GM21447 (cell line): ENCODE measurements around the gene ZNRF3.
"Not testable (repeated sequence)": the region's sequence is repeated elsewhere in the genome, so short reads cannot be mapped to it uniquely, and the experiment has no call there.

Experiments used
- ATAC-seq: cut with Tn5 transposase; IDR thresholded peaks from one replicate; pipeline ENCODE4 v1.9.1; 2021; ENCODE audit not compliant: unreplicated experiment

ZNRF3 gene

GRCh38 chr22:29080106-29080975 lies 197.0 kb downstream of the ZNRF3 start:
- no peak for ATAC-seq

- ATAC-seq, result no peak
Observed at GRCh38 chr22:29081517-29082236, 198.3 kb downstream of the ZNRF3 start.

- no peak for ATAC-seq
Observed at GRCh38 chr22:29082826-29083545, 199.6 kb downstream of the ZNRF3 start.

DNA sequence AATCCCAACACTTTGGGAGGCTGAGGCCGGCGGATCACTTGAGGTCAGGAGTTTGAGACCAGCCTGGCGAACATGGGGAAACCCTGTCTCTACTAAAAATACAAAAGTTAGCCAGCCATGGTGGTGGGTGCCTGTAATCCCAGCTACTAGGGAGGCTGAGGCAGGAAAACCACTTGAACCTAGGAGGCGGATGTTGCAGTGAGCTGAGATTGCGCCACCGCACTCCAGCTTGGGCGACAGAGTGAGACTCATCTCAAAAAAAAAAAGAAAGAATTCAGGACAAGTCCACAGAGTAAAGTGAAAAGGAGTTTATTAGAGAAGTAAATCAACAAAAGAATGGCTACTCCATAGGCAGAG lies 200.2 kb downstream of the ZNRF3 start:
- ATAC-seq, result not testable (repeated sequence)

- ATAC-seq, result no peak
Observed at GRCh38 chr22:29083933-29084591, 200.7 kb downstream of the ZNRF3 start.

GRCh38 chr22:29087012-29087411 lies 203.6 kb downstream of the ZNRF3 start:
- no peak for ATAC-seq

GRCh38 chr22:29088809-29089208 lies 205.4 kb downstream of the ZNRF3 start:
- no peak for ATAC-seq

DNA sequence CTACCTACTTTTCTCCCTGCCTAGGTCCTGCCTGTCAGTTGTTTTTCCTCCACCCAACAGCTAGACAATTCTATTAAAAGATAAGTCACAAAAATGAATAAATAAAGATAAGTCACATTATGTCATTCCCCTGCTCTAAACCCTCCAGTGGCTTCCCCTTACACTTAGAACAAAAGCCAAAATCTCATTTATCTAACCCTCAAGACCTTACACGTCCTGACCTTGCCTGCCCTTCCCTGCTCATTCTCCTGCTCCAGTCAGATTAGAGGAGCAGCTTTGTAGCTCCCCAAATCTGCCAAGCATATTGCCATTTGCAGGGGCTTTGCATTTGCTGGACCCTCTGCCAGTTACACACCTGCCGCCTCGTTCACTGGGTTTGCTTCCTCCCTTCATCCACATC lies 206.1 kb downstream of the ZNRF3 start:
- ATAC-seq, result no peak

DNA sequence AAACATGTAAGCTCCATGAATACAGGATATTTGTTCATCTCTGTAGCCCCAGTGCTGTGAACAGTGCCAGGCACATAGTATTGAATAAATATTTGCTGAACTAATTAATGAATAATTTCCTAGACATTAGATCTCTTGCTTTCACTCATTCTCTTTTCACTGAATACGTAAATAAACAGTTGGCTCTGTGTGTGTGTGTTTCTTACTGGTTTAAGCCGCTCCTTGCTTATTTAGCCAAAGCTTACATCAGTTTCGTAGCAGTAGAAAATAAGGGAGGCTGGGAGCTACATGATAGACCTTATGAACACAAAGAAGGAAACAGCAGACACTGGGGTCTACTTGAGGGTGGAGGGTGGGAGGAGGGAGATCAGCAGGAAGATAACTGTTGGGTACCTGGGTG lies 206.7 kb downstream of the ZNRF3 start:
- no peak for ATAC-seq

GRCh38 chr22:29092243-29092642 lies 208.9 kb downstream of the ZNRF3 start:
- no peak for ATAC-seq

GRCh38 chr22:29093030-29093429 lies 209.7 kb downstream of the ZNRF3 start:
- ATAC-seq, result no peak

- no peak for ATAC-seq
Observed at GRCh38 chr22:29093501-29094300, 210.3 kb downstream of the ZNRF3 start.

DNA sequence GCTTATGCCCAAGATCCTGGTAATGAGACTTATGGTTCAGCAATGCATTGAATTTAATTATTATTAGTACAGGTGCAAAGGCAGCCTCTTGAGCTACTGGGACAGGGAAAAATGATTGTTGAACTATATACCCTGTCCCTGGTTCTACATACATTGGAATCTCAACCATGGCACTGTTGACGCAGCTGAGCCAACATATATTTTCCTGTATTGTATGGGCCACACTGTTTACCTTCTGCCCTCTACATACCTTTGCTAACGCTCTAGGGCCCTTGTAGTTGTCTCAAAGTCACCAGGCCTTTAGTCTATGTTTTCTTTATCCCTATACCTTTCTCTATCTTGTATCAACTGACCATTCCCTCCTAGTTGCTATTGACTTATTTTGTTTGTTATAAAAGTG lies 212.1 kb downstream of the ZNRF3 start:
- ATAC-seq, result no peak

DNA sequence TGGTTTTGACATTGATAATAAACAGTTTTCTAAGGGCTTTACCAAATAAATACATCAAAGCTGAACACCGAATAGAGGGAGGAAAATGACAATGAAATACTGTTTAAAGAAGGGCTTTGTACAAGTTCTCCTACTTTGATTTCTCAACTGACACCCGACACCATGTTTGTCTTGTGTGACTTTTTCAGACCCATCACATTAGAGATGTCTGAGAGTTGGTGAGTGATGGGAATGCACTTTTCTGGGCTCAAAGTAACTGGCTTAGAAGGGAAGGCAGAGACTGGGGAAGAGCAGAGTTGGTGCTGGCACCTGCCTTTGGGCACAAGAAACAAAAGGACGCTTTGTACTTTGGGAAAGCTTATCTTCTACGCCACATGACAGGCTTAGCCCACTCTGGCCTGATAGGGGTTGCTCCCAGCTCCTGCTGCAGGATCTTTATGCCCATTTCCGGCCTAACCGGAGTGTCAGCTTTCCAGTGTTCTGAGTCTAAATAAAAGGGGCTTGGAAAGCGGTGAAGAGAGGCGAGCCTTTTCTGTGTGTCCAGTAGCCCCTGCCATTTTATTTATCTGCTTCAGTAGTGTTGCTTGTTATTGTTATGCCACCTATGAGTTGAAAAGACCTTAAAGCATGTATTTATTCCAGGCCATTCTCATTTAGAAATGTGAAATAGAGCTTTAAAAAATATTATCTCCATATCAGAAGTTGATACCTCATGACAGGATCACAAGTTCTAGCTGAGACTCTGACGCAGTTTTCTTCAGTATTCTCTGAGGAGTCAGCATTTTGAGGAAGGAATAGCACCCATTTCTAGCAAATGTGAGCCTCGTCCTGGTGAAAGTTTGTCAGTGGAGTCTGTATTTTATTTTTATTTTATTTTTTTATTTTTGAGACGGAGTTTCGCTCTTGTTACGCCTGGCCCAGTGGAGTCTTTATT lies 213.6 kb downstream of the ZNRF3 start:
- no peak for ATAC-seq

GRCh38 chr22:29098296-29098695 lies 214.9 kb downstream of the ZNRF3 start:
- no peak for ATAC-seq

DNA sequence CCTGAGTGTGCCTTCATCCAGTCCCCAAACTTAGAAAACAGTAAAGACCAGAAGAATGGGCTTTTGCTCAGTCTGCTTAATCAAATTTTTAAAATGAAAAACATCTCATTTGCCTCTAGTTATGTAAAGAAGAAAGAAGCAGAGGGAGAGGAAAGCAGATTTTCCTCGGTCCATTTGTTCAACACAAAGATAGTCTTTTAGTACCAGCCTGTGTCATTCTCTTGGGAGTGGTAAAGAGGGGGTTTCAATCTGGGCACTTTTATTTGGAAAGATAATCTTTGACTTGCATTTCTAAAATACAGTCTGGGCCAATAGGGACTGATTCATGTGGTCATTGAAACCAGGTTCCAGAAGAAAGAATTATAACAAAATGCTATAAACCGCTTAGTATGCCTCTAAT lies 218.9 kb downstream of the ZNRF3 start:
- ATAC-seq, result no peak

DNA sequence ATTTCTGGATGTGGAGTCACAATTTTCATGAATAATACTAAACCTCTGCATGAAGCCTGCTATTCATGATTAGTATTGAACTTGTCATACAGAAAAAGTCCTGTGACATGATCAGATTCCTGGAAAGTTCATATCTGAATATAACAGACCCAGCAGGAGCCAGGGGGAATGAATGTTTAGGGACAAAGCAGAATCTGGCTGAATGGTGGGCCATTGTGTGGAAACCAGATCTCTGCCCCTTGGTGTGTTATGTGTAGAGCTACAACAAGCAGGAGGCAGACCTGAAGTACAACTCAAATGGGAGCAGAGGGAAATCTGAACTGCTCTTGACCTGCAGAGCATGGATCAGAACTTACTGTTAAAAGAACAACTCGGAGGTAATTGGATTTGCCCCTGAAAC lies 219.7 kb downstream of the ZNRF3 start:
- no peak for ATAC-seq

DNA sequence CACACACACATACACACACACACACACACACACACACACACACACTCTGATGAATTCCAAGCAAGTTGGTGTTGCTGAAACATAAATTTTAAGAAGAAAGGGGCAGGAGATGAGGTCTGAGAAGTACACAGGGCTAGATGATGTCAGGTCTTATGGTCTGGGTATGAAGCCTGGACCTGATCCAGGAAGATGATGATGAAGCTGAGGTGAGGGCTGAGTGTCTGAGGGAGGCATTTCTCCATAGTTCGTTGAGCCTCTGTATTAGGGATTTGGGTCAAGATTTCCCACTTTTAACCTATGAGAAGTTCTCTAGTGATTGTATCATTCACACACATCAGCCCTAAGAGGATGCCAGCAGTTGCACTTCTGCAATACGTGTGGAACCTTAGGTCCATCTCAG lies 222.1 kb downstream of the ZNRF3 start:
- no peak for ATAC-seq

DNA sequence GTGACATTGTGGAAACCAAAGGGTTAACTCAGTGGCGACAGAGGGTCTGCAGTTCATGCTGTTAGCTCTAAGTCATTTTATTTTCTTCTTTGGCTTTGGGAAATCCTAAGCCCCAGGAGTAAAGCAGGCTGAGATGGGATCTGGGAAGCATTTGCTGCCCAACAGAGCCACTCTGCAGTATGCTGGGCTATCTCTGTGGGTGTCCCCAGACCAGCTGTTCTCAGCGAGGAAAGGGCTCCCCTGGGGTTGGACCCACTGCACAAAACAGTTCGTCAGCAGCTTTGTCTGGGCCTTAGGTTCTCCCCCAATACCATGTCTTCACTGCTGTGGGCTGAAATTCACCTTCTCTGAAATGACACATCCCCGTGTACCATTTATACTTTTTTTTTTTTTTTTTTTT lies 223.5 kb downstream of the ZNRF3 start:
- no peak for ATAC-seq
